IPS DF 4.7 (cell line): ENCODE data around the gene PCDHGB4.
"Not testable (repeated sequence)": the region's sequence is repeated elsewhere in the genome, so short reads cannot be mapped to it uniquely, and the experiment has no call there.

Source experiments
- DNase-seq: peaks from one replicate; pipeline ENCODE4 v3.0.0-alpha.2; 2013; ENCODE audit warnings: low spot score; ENCODE audit errors: extremely low read depth

The PCDHGB4 gene

DNA sequence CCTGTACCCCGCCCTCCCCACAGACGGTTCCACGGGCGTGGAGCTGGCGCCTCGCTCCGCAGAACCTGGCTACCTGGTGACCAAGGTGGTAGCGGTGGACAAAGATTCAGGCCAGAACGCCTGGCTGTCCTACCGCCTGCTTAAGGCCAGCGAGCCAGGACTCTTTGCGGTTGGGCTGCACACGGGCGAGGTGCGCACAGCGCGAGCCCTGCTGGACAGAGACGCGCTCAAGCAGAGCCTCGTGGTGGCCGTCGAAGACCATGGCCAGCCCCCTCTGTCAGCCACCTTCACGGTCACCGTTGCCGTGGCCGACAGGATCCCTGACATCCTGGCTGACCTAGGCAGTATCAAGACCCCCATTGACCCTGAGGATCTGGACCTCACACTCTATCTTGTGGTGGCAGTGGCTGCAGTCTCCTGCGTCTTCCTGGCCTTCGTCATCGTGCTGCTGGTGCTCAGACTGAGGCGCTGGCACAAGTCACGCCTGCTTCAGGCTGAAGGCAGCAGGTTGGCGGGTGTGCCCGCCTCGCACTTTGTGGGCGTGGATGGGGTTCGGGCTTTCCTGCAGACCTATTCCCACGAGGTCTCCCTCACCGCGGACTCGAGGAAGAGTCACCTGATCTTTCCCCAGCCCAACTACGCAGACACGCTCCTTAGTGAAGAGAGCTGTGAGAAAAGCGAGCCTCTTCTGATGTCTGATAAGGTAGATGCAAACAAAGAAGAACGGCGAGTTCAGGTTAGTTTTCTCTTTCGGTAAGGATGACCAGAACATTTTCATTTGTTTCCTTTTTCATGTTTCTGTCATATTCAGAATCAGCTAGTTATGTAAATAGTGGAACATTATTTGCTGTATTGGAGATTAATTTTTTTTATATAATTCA lies 21.2 kb upstream of the PCDHGB4 start:
- no peak for DNase-seq

DNA sequence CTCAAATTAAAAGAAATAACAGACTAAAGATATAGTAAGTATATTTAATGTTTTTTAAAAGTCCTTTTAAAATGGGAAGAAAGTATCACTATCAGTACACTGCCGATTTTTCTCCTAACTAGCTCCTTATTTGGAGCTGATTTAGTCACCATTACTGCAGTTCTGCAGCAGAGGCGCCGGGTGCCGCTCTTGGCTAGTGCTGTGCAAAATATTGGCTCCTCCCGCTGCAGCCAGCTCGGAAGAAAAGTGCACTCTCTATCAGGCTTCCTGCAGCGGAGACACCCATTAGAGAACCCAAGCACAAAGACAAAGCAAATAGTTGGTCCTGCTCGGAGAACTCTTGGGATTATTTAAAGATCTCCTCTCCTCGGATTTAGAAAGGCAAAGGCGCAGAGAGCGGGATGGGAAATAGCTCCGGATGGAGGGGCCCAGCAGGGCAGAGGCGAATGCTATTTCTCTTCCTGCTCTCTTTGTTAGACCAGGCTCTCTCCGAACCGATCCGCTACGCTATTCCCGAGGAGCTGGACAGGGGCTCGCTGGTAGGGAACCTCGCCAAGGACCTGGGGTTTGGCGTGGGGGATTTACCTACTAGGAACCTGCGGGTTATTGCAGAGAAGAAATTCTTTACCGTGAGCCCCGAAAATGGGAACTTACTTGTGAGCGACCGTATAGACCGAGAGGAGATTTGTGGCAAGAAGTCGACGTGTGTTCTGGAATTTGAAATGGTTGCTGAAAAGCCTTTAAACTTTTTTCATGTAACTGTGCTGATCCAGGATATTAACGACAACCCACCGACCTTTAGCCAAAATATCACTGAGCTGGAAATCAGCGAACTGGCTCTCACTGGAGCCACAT lies 17.3 kb upstream of the PCDHGB4 start, which contains the start of gene PCDHGB3:
TSS of gene PCDHGB3 (plus strand) at position 249 of the 855 bp plus-strand sequence. CDS start at position 402, 153 bp downstream.
- no peak for DNase-seq

DNA sequence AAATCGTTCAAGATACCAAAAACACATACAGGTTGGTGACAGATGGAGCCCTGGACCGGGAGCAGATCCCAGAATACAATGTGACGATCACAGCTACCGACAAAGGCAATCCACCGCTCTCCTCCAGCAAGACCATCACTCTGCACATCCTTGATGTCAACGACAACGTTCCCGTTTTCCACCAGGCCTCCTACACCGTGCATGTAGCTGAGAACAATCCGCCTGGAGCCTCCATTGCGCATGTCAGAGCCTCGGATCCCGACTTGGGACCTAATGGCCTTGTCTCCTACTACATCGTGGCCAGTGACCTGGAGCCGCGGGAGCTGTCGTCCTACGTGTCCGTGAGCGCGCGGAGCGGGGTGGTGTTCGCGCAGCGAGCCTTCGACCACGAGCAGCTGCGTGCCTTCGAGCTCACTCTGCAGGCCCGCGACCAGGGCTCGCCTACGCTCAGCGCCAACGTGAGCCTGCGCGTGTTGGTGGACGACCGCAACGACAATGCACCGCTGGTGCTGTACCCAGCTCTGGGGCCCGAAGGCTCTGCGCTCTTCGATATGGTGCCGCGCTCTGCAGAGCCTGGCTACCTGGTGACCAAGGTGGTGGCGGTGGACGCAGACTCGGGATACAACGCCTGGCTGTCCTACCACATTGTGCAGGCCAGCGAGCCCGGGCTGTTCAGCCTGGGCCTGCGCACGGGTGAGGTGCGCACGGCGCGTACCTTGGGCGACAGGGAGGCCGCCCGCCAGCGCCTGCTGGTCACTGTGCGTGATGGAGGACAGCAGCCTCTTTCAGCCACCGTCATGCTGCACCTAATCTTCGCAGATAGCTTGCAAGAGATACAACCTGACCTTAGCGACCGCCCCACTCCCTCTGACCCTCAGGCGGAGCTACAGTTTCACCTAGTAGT lies 15.7 kb upstream of the PCDHGB4 start:
- no peak for DNase-seq

DNA sequence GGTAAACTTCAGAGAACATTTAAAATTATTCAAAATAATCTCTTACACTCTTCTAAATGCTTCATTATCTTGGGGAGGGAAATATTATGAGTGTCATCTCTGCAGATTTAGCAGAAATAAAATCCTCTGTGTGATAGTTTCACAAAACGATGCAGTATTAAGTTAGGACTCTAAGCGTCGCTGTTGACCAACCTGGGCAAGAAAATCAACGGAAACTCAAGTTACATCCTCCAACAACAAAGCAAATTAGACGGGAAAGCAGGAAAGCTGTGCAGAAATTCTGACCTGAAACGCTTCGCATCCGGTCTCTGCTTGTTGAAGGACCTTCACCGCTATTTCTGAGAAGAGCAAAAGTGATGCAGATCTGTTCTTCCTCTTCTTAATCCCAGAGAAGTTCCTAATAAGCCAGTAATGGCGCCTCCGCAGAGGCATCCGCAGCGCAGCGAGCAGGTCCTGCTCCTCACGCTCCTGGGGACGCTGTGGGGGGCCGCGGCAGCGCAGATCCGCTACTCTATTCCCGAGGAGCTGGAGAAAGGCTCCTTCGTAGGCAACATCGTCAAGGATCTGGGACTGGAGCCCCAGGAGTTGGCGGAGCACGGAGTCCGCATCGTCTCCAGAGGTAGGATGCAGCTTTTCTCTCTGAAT lies 13.7 kb upstream of the PCDHGB4 start, which contains the start of gene PCDHGA6:
TSS of gene PCDHGA6 (plus strand) at position 219 of the 645 bp plus-strand sequence. CDS start at position 412, 193 bp downstream.
- DNase-seq, result no peak

- no peak for DNase-seq
These were observed 12.9 kb upstream of the PCDHGB4 start for GRCh38 chr5:141374627-141375026.

DNA sequence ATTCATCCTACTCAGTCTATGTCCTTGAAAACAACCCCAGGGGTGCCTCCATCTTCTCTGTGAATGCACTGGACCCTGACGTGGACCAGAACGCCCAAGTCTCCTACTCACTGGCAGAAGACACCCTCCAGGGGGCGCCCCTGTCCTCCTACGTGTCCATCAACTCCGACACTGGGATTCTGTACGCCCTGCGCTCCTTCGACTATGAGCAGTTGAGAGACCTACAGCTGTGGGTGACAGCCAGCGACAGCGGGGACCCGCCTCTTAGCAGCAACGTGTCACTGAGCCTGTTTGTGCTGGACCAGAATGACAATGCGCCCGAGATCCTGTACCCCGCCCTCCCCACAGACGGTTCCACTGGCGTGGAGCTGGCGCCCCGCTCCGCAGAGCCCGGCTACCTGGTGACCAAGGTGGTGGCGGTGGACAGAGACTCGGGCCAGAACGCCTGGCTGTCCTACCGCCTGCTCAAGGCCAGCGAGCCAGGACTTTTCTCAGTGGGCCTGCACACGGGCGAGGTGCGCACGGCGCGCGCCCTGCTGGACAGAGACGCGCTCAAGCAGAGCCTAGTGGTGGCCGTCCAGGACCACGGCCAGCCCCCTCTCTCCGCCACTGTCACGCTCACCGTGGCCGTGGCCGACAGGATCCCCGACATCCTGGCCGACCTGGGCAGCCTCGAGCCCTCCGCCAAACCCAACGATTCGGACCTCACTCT lies 11.9 kb upstream of the PCDHGB4 start:
- not testable (repeated sequence) for DNase-seq

DNA sequence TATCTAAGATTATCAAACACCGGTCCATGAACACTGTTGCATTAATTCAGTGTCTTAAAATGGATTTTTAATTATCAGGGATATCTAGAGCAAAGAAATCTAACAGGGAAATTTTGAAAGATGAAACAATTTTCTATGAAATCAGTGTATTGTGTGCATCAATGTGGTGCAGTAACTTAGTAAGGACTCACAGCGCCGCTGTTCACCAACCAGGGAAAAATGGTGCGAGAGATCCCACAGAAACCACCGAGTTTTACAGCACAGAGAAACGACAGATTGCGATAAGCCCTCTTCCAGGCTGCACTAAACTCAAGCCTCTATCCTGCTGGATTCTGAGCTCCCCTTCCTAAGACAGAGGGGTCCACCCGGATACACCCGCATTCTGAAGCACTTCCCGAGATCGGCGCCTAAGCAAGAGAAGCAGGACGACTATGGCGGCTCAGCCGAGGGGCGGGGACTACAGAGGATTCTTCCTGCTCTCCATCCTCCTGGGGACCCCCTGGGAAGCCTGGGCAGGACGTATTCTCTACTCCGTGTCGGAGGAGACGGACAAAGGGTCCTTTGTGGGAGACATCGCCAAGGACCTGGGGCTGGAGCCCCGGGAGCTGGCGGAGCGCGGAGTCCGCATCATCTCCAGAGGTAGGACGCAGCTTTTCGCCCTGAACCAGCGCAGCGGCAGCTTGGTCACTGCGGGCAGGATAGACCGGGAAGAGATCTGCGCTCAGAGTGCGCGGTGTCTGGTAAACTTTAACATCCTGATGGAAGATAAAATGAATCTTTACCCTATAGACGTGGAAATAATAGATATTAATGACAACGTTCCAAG lies 4.8 kb upstream of the PCDHGB4 start, which contains the start of gene PCDHGA7:
TSS of gene PCDHGA7 (plus strand) at position 274 of the 826 bp plus-strand sequence. CDS start at position 432, 158 bp downstream.
- no peak for DNase-seq

DNA sequence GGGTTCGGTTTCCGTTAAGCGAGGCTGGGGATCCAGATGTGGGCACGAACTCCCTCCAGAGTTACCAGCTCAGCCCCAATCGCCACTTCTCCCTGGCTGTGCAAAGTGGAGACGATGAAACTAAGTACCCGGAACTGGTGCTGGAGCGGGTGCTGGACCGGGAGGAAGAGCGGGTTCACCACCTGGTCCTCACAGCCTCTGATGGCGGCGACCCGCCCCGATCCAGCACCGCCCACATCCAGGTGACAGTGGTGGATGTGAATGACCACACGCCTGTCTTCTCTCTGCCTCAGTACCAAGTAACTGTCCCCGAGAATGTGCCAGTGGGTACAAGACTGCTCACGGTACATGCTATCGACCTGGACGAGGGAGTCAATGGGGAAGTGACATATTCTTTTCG lies 4.2 kb upstream of the PCDHGB4 start:
- no peak for DNase-seq

- no peak for DNase-seq
These were observed 2.8 kb upstream of the PCDHGB4 start for GRCh38 chr5:141384471-141385267.

DNA sequence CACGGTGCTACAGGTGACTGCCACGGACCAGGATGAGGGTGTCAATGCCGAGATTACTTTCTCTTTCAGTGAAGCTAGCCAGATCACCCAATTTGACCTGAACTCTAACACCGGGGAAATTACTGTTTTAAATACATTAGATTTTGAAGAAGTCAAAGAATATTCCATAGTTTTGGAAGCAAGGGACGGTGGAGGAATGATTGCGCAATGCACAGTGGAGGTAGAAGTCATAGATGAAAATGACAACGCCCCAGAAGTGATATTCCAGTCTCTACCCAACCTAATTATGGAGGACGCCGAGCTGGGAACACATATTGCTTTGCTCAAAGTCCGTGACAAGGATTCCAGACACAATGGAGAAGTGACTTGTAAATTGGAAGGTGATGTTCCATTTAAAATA lies 1.2 kb downstream of the PCDHGB4 start:
- no peak for DNase-seq

DNA sequence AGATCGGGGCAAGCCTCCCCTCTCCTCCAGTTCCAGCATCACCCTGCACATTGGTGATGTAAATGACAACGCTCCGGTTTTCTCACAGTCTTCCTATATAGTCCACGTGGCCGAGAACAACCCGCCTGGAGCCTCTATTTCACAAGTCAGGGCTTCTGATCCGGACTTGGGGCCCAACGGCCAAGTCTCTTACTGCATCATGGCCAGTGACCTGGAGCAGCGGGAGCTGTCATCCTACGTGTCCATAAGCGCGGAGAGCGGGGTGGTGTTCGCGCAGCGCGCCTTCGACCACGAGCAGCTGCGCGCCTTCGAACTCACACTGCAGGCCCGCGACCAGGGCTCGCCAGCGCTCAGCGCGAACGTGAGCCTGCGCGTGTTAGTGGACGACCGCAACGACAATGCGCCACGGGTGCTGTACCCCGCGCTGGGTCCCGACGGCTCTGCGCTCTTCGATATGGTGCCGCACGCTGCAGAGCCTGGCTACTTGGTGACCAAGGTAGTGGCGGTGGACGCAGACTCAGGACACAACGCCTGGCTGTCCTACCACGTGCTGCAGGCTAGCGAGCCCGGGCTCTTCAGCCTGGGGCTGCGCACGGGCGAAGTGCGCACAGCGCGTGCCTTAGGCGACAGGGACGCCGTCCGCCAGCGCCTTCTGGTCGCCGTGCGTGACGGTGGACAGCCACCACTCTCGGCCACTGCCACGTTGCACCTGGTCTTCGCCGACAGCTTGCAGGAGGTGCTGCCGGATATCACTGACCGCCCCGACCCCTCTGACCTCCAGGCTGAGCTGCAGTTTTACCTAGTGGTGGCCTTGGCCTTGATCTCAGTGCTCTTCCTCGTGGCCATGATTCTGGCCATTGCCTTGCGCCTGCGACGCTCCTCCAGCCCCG lies 1.9 kb downstream of the PCDHGB4 start:
- DNase-seq, result no peak

- DNase-seq, result no peak
These were observed 5.1 kb downstream of the PCDHGB4 start, which contains the start of gene PCDHGA8 for GRCh38 chr5:141392429-141393198. PCDHGA8 (plus strand) TSS chr5:141392633; CDS start chr5:141392814, 181 bp downstream.

DNA sequence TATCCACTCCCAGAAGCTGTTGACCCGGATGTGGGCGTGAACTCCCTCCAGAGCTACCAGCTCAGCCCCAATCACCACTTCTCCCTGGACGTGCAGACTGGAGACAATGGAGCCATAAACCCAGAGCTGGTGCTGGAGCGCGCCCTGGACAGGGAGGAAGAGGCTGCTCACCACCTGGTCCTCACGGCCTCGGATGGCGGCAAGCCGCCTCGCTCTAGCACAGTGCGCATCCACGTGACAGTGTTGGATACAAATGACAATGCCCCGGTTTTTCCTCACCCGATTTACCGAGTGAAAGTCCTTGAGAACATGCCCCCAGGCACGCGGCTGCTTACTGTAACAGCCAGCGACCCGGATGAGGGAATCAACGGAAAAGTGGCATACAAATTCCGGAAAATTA lies 5.8 kb downstream of the PCDHGB4 start:
- no peak for DNase-seq

DNA sequence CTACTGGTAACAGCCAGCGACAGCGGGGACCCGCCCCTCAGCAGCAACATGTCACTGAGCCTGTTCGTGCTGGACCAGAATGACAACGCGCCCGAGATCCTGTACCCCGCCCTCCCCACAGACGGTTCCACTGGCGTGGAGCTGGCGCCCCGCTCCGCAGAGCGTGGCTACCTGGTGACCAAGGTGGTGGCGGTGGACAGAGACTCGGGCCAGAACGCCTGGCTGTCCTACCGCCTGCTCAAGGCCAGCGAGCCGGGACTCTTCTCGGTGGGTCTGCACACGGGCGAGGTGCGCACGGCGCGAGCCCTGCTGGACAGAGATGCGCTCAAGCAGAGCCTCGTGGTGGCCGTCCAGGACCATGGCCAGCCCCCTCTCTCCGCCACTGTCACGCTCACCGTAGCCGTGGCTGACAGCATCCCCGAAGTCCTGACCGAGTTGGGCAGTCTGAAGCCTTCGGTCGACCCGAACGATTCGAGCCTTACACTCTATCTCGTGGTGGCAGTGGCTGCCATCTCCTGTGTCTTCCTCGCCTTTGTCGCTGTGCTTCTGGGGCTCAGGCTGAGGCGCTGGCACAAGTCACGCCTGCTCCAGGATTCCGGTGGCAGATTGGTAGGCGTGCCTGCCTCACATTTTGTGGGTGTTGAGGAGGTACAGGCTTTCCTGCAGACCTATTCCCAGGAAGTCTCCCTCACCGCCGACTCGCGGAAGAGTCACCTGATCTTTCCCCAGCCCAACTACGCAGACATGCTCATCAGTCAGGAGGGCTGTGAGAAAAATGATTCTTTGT lies 7.1 kb downstream of the PCDHGB4 start:
- DNase-seq, result not testable (repeated sequence)
